BLaER1 treated with 17β-estradiol and CSF1 and Interleukin-3, amounts not matched to agents 10 nM and 100 nM (cell line): Measurements from ENCODE around the gene TXNDC11.

Source experiments
- H3K27ac ChIP-seq, 11 experiments: shearing (Covaris generic); formaldehyde crosslinking; 2 replicates each; pipeline ENCODE4 v1.8.1; 2022
- H3K27me3 ChIP-seq, 11 experiments: shearing (Covaris generic); formaldehyde crosslinking; 2 replicates each; pipeline ENCODE4 v1.8.1; 2022
- H3K36me3 ChIP-seq, 11 experiments: shearing (Covaris generic); formaldehyde crosslinking; 2 replicates each; pipeline ENCODE4 v1.8.1; 2022
- H3K4me1 ChIP-seq, 10 experiments: shearing (Covaris generic); formaldehyde crosslinking; 2 replicates each; pipeline ENCODE4 v1.8.1; 2022
- H3K4me2 ChIP-seq, 11 experiments: shearing (Covaris generic); formaldehyde crosslinking; 2 replicates each; pipeline ENCODE4 v1.8.1; 2022
- H3K4me3 ChIP-seq, 10 experiments: shearing (Covaris generic); formaldehyde crosslinking; 2 replicates each; pipeline ENCODE4 v1.8.1; 2022
- H3K9ac ChIP-seq, 11 experiments: shearing (Covaris generic); formaldehyde crosslinking; 2 replicates each; pipeline ENCODE4 v1.8.1; 2022
- H3K9me3 ChIP-seq, 11 experiments: shearing (Covaris generic); formaldehyde crosslinking; replicated peaks in 1 of 11; 2 replicates each; pipeline ENCODE4 v1.8.1; 2022
- H4K20me1 ChIP-seq, 11 experiments: shearing (Covaris generic); formaldehyde crosslinking; 2 replicates each; pipeline ENCODE4 v1.8.1; 2022
- Cebpa-rat ChIP-seq, 11 experiments: shearing (Covaris generic); IDR thresholded peaks; 2 replicates each; pipeline ENCODE4 v1.8.1; 2022

Gene TXNDC11

GRCh38 chr16:11719762-11720161 lies 22.9 kb downstream of the TXNDC11 start:
- H3K4me1 ChIP-seq: peaks cover 5 to 32% (median 20%) of the 10 kb centered on the region in 10 experiments; a peak in 18 of 20 replicates
- no peak overlapping the region for H3K4me3 ChIP-seq
- no peaks in the 10 kb centered on the region for H3K9me3 ChIP-seq
- H4K20me1 ChIP-seq: peaks cover 0 to 71% (median 18%) of the 10 kb centered on the region in 11 experiments; a peak in 11 of 22 replicates
- no peaks in the 10 kb centered on the region for H3K27me3 ChIP-seq
- H3K27ac ChIP-seq: no peak overlapping the region
- peaks cover 59 to 99% (median 74%) of the 10 kb centered on the region in 11 experiments for H3K36me3 ChIP-seq
- no peak for TF ChIP-seq Cebpa-rat (IDR thresholded peaks at IDR 0.05)
- H3K4me2 ChIP-seq: no peak overlapping the region
- no peak overlapping the region for H3K9ac ChIP-seq

DNA sequence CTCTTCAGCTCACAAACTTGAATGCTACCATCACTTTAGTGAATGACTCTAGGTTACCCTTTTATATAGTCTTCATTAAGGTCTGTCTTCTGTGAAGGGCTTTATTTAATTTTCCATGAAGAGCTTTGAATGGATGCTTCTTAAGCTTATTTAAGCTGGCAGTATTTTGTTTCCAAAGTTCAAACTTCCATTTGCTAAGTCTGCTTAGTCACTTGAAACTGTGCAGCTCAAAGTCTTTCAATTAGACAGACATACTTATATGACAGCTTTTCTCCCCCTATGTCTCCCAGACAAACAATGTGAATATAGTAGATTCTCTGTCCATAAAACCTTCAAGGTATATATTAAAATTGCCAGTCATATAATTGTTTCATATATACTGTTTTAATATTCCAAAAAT lies 23.5 kb downstream of the TXNDC11 start:
- peaks cover 54 to 97% (median 70%) of the 10 kb centered on the region in 11 experiments for H3K36me3 ChIP-seq
- H3K4me1 ChIP-seq: peaks cover 5 to 32% (median 20%) of the 10 kb centered on the region in 10 experiments; a peak in 18 of 20 replicates

DNA sequence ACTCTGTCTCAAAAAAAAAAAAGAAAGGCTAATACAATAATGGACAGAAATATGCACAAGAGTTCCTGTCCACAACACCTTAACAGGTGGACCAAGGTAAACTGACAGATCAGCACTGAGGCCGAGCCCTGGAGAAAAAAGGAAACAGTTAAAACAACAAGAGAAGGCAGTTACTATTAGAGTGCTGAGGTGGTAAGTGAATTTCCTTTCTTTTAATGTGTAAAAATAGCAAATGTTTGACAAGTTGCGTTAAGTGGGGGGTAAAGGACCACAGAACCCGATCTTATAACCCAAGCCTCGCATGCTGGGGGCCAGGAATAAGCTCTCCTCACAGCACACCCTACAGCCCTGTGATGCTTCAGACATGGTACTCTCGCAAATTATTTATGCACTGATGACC lies 24.8 kb downstream of the TXNDC11 start:
- peaks cover 0 to 61% (median 18%) of the 10 kb centered on the region in 11 experiments; a peak in 10 of 22 replicates for H4K20me1 ChIP-seq
- H3K4me1 ChIP-seq: peaks cover 5 to 27% (median 18%) of the 10 kb centered on the region in 10 experiments; a peak in 18 of 20 replicates
- H3K36me3 ChIP-seq: peaks cover 56 to 97% (median 76%) of the 10 kb centered on the region in 11 experiments
- peak overlapping the region in 8 of 11 experiments; percentile 2 to 59 (median 48); a peak in 15 of 22 replicates for H3K4me2 ChIP-seq
- H3K4me3 ChIP-seq: no peak overlapping the region
- H3K9me3 ChIP-seq: no peaks in the 10 kb centered on the region
- H3K27ac ChIP-seq: no peak overlapping the region
- no peaks in the 10 kb centered on the region for H3K27me3 ChIP-seq
- no peak for TF ChIP-seq Cebpa-rat (IDR thresholded peaks at IDR 0.05)
- peak overlapping the region in 3 of 11 experiments; percentile 28 to 53 (median 39); a peak in 5 of 22 replicates for H3K9ac ChIP-seq

More for the DNA sequence above, 23.5 kb downstream of the TXNDC11 start:
- Histone ChIP-seq H3K4me3 (no peak overlapping the region), H4K20me1 (peaks cover 0 to 68% (median 18%) of the 10 kb centered on the region in 11 experiments; a peak in 10 of 22 replicates), H3K27me3 (no peaks in the 10 kb centered on the region), H3K9ac (peak overlapping the region in 1 of 11 experiments; percentile 45; a peak in 1 of 22 replicates), H3K9me3 (no peaks in the 10 kb centered on the region), H3K4me2 (no peak overlapping the region), H3K27ac (no peak overlapping the region)
- TF ChIP-seq Cebpa-rat (IDR thresholded peaks at IDR 0.05): no peak

- Histone ChIP-seq H3K4me2 (no peak overlapping the region), H3K36me3 (peaks cover 54 to 97% (median 78%) of the 10 kb centered on the region in 11 experiments)
Observed at GRCh38 chr16:11716336-11716735, 26.3 kb downstream of the TXNDC11 start.

GRCh38 chr16:11715246-11715947 lies 27.3 kb downstream of the TXNDC11 start:
- Histone ChIP-seq H3K27ac (no peak overlapping the region), H3K27me3 (no peaks in the 10 kb centered on the region), H3K36me3 (peaks cover 51 to 97% (median 77%) of the 10 kb centered on the region in 11 experiments), H3K4me2 (no peak overlapping the region), H4K20me1 (peaks cover 0 to 71% (median 11%) of the 10 kb centered on the region in 11 experiments; a peak in 12 of 22 replicates), H3K4me3 (no peak overlapping the region), H3K4me1 (peaks cover 5 to 30% (median 17%) of the 10 kb centered on the region in 10 experiments; a peak in 18 of 20 replicates), H3K9ac (0 out of 22 replicates have a peak overlapping the region, but pooled peaks of 1 of the 11 experiments have one; percentile 19), H3K9me3 (no peaks in the 10 kb centered on the region)
- TF ChIP-seq Cebpa-rat (IDR thresholded peaks at IDR 0.05): no peak

More at GRCh38 chr16:11716336-11716735, 26.3 kb downstream of the TXNDC11 start:
- TF ChIP-seq Cebpa-rat (IDR thresholded peaks at IDR 0.05): no peak
- Histone ChIP-seq H3K9me3 (no peaks in the 10 kb centered on the region), H3K27ac (no peak overlapping the region), H3K4me1 (peaks cover 5 to 20% (median 11%) of the 10 kb centered on the region in 10 experiments; a peak in 18 of 20 replicates), H3K9ac (0 out of 22 replicates have a peak overlapping the region, but pooled peaks of 1 of the 11 experiments have one; percentile 19), H3K27me3 (no peaks in the 10 kb centered on the region), H3K4me3 (no peak overlapping the region), H4K20me1 (peaks cover 0 to 62% (median 12%) of the 10 kb centered on the region in 11 experiments; a peak in 11 of 22 replicates)

DNA sequence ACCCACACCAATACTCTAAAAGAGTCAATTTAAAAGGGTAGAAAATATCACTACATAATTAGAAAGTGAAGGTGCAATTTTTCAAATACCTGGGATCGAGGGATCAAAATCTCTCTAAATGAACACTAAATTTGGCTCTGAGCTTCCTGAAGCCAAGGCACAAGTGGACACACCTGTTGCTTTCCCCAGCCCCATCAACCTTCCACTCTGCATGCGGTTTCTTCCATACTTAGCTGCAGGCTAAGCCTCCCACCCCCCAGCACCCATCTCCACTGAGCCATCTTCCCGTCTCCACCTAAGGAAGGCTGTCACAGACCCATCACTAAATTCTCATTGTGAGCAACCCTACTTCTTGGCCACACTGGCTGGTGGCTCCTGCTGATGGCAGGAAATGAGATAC lies 30.5 kb downstream of the TXNDC11 start:
- H3K27ac ChIP-seq: no peak overlapping the region
- H3K4me1 ChIP-seq: peaks cover 0 to 16% (median 8%) of the 10 kb centered on the region in 10 experiments; a peak in 11 of 20 replicates
- no peaks in the 10 kb centered on the region for H3K9me3 ChIP-seq
- TF ChIP-seq Cebpa-rat (IDR thresholded peaks at IDR 0.05): no peak
- no peaks in the 10 kb centered on the region for H3K27me3 ChIP-seq
- H3K4me2 ChIP-seq: no peak overlapping the region
- no peak overlapping the region for H3K4me3 ChIP-seq
- peaks cover 0 to 55% (median 4%) of the 10 kb centered on the region in 11 experiments; a peak in 10 of 22 replicates for H4K20me1 ChIP-seq
- H3K9ac ChIP-seq: no peak overlapping the region
- peaks cover 51 to 95% (median 81%) of the 10 kb centered on the region in 11 experiments for H3K36me3 ChIP-seq

- H4K20me1 ChIP-seq: peaks cover 0 to 55% (median 4%) of the 10 kb centered on the region in 11 experiments; a peak in 10 of 22 replicates
- H3K4me1 ChIP-seq: peaks cover 0 to 17% (median 10%) of the 10 kb centered on the region in 10 experiments; a peak in 12 of 20 replicates
- no peak overlapping the region for H3K27ac ChIP-seq
- H3K4me3 ChIP-seq: no peak overlapping the region
- TF ChIP-seq Cebpa-rat (IDR thresholded peaks at IDR 0.05): no peak
- H3K9ac ChIP-seq: no peak overlapping the region
- H3K27me3 ChIP-seq: no peaks in the 10 kb centered on the region
- H3K4me2 ChIP-seq: no peak overlapping the region
- peaks cover 52 to 95% (median 80%) of the 10 kb centered on the region in 11 experiments for H3K36me3 ChIP-seq
- no peaks in the 10 kb centered on the region for H3K9me3 ChIP-seq
Observed at GRCh38 chr16:11711662-11712061, 31.0 kb downstream of the TXNDC11 start.

- peaks cover 54 to 98% (median 81%) of the 10 kb centered on the region in 11 experiments for H3K36me3 ChIP-seq
- H3K9me3 ChIP-seq: no peaks in the 10 kb centered on the region
- no peaks in the 10 kb centered on the region for H3K27me3 ChIP-seq
- peaks cover 0 to 25% (median 16%) of the 10 kb centered on the region in 10 experiments; a peak in 12 of 20 replicates for H3K4me1 ChIP-seq
- peaks cover 0 to 69% (median 0%) of the 10 kb centered on the region in 11 experiments; a peak in 12 of 22 replicates for H4K20me1 ChIP-seq
- H3K4me3 ChIP-seq: no peak overlapping the region
- no peak overlapping the region for H3K27ac ChIP-seq
- H3K4me2 ChIP-seq: no peak overlapping the region
- H3K9ac ChIP-seq: no peak overlapping the region
- no peak for TF ChIP-seq Cebpa-rat (IDR thresholded peaks at IDR 0.05)
Observed at GRCh38 chr16:11708421-11708820, 34.2 kb downstream of the TXNDC11 start.

- H3K27me3 ChIP-seq: no peaks in the 10 kb centered on the region
- H4K20me1 ChIP-seq: peaks cover 0 to 73% (median 0%) of the 10 kb centered on the region in 11 experiments; a peak in 12 of 22 replicates
- H3K9ac ChIP-seq: no peak overlapping the region
- no peaks in the 10 kb centered on the region for H3K9me3 ChIP-seq
- peaks cover 53 to 98% (median 81%) of the 10 kb centered on the region in 11 experiments for H3K36me3 ChIP-seq
- peaks cover 0 to 25% (median 16%) of the 10 kb centered on the region in 10 experiments; a peak in 12 of 20 replicates for H3K4me1 ChIP-seq
- no peak overlapping the region for H3K4me3 ChIP-seq
- no peak overlapping the region for H3K27ac ChIP-seq
- no peak overlapping the region for H3K4me2 ChIP-seq
- no peak for TF ChIP-seq Cebpa-rat (IDR thresholded peaks at IDR 0.05)
Observed at GRCh38 chr16:11707679-11708197, 34.9 kb downstream of the TXNDC11 start.
